ENCODE measurements around the gene FASTKD1.

Gene FASTKD1

GRCh38 chr2:169495310-169495928, 78.2 kb downstream of the FASTKD1 start:
- no peak for DNase-seq

DNA sequence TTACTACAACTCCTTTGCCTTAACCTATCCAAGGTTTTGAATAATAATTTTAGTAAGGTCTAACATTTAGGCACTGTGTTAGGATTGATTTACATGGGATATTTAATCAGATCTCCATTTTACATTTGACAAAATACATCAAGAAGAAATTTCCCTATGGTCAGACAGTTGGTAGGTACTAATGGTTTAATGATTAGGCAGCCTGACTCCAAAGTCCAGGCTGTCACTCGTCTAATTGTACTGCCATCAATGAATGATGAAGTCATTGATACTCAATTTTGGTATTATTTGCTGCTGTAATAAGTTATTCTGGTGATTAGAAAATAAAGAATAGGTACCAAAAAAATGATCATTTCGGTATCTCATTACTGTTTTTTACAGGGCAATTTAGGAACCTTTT, 80.3 kb downstream of the FASTKD1 start:
- no peak for DNase-seq

DNA sequence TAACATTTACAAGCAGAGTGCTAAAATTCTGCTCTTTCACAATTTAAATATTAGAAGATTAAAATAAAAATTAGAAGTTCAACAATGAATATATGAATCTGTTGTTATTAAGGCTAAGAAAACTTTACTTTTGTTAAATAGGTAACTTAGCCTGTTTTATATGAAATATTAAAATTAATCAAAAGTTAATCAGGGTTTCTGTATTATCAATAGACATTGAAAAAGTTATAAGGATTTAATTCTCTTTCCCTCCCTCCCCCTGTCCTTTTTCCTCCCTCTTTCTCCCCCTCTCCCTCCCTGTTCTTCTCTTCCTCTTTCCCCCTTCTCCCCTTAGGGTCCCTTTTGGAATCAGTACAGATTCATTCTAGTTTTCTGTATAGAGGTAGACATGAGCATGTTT, 82.3 kb downstream of the FASTKD1 start:
- DNase-seq = no peak

- DNase-seq = no peak
Measured at GRCh38 chr2:169490834-169491233, 82.8 kb downstream of the FASTKD1 start.

GRCh38 chr2:169486487-169486886, 87.2 kb downstream of the FASTKD1 start:
- no peak for DNase-seq

- DNase-seq = no peak
Measured at GRCh38 chr2:169485650-169486138, 88.0 kb downstream of the FASTKD1 start.

- DNase-seq = no peak
Measured at GRCh38 chr2:169480079-169480465, 93.6 kb downstream of the FASTKD1 start.

All from NCI-H2081 treated with DMSO at 0.1 percent for 48 hours (cell line).